SU-DHL-6 (cell line): ENCODE measurements around the gene PTPRH.
"Not testable (repeated sequence)": the region's sequence is repeated elsewhere in the genome, so short reads cannot be mapped to it uniquely, and the experiment has no call there.

ENCODE experiments used
- H2AFZ ChIP-seq: fragments of 200-600 bp; sonication (generic); 2 replicates; pipeline ENCODE4 v1.6.1; 2014; ENCODE audit warnings: low read depth, mild to moderate bottlenecking, moderate library complexity, mixed read lengths, antibody characterized with exemption, low read length; ENCODE audit not compliant: severe bottlenecking
- H3F3A ChIP-seq: fragments of 200-600 bp; shearing (Covaris generic); 2 replicates; pipeline ENCODE4 v1.6.0; 2016; ENCODE audit warnings: antibody characterized with exemption, mild to moderate bottlenecking; ENCODE audit not compliant: insufficient read depth
- H3K27ac ChIP-seq: fragments of 200-600 bp; sonication (generic); 2 replicates; pipeline ENCODE4 v1.5.1; 2016; ENCODE audit warnings: low read depth, mild to moderate bottlenecking, low read length, moderate library complexity, mixed read lengths
- H3K27me3 ChIP-seq: fragments of 200-600 bp; sonication (generic), shearing (Covaris generic); 2 replicates; pipeline ENCODE4 v1.6.0; 2014; ENCODE audit warnings: mild to moderate bottlenecking, low read length
- H3K36me3 ChIP-seq: fragments of 200-600 bp; sonication (generic); 2 replicates; pipeline ENCODE4 v1.6.1; 2014; ENCODE audit warnings: mild to moderate bottlenecking, low read length, mixed read lengths
- H3K4me2 ChIP-seq: fragments of 300-600, 200-600 bp; shearing (Covaris generic), sonication (generic); 2 replicates; pipeline ENCODE4 v1.6.0; 2014; ENCODE audit warnings: low read length, low read depth, mild to moderate bottlenecking; ENCODE audit not compliant: poor library complexity, severe bottlenecking
- H3K4me3 ChIP-seq: fragments of 200-600 bp; sonication (generic); 2 replicates; pipeline ENCODE4 v1.5.1; 2014; ENCODE audit warnings: antibody characterized with exemption, low read length, mild to moderate bottlenecking, mixed read lengths; ENCODE audit not compliant: insufficient read depth, poor library complexity, severe bottlenecking
- H3K79me2 ChIP-seq: fragments of 200-600 bp; sonication (generic); 2 replicates; pipeline ENCODE4 v1.6.1; 2014; ENCODE audit warnings: mild to moderate bottlenecking, low read length, moderate library complexity; ENCODE audit not compliant: insufficient read depth
- H3K9ac ChIP-seq: fragments of 200-600 bp; sonication (generic); 2 replicates; pipeline ENCODE4 v1.7.0; 2014; ENCODE audit warnings: mild to moderate bottlenecking, low read length
- H3K9me2 ChIP-seq: fragments of 200-600 bp; sonication (generic); replicated peaks from 2 replicates; pipeline ENCODE4 v1.6.1; 2014; ENCODE audit warnings: low read length; ENCODE audit not compliant: insufficient read depth
- H3K9me3 ChIP-seq: fragments of 200-600 bp; sonication (generic); 2 replicates; pipeline ENCODE4 v1.6.1; 2014; ENCODE audit warnings: low read length, mixed read lengths; ENCODE audit not compliant: insufficient read depth
- H4K20me1 ChIP-seq: fragments of 200-600 bp; sonication (generic); 2 replicates; pipeline ENCODE4 v1.6.1; 2014; ENCODE audit warnings: low read depth, mild to moderate bottlenecking, antibody characterized with exemption, low read length, moderate library complexity, mixed read lengths
- EZH2phosphoT487 ChIP-seq: fragments of 200-600 bp; sonication (generic), shearing (Covaris generic); conservative IDR thresholded peaks from 2 replicates; pipeline ENCODE4 v1.6.1; 2018; ENCODE audit warnings: mild to moderate bottlenecking, antibody characterized with exemption, low read length, moderate library complexity, mixed read lengths
- TF ChIP-seq, protein P1 (sequence below): fragments of 200-600 bp; sonication (generic); IDR thresholded peaks from one replicate; pipeline ENCODE4 v1.5.1; 2017; ENCODE audit warnings: antibody characterized with exemption, mild to moderate bottlenecking, low read length, moderate library complexity; ENCODE audit not compliant: insufficient read depth, poor library complexity, severe bottlenecking

Gene PTPRH

DNA sequence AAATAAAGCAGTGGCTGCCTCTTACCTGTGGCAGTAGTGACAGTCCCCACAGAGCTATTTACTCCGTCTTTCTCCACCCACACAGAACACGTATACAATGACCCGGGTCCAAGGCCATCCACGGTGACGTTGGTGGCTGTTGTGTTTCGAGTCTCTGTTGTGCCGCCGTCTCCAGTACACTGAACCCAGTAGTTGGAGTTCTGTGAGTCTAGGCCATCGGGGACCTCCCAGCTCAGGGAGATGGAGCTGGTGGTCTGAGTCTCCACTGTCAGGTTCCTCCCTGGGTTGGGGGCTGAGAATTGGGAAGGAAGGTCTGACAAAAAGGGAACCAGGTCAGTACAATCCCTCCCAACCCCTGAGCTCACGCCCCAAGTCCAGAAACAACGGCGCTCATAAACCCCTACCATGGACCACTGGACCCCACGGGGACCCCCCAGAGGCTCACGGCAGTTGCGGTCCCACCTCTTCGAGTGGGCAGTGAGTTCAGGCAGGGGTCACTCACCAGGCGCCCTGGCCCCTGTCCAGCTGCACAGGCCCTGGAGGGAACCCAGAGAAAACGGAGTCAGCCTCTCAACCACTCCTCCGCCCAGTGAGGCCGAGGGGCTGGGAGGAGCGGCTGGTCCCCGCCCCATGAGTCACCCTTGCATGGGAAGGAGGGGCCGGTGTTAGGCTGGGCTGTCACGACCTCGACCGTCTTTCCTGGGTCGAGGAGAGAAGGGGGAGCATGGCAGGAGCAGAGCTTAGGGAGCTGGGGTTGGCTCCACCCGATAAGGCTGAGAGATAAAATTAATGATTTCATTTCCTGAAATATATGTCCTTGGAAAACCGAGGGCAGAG, 2.4 kb downstream of the PTPRH start:
- Histone ChIP-seq H3K9me2 (no peaks in the 10 kb centered on the region), H3K4me2 (no peak overlapping the region), H3K27ac (no peak overlapping the region), H3F3A (no peaks in the 10 kb centered on the region), H2AFZ (no peak overlapping the region), H3K27me3 (no peaks in the 10 kb centered on the region), H4K20me1 (no peaks in the 10 kb centered on the region), H3K4me3 (no peak overlapping the region), H3K79me2 (no peaks in the 10 kb centered on the region), H3K9me3 (no peaks in the 10 kb centered on the region), H3K9ac (no peak overlapping the region), H3K36me3 (no peaks in the 10 kb centered on the region)
- TF ChIP-seq EZH2phosphoT487 = no peak
- TF ChIP-seq, protein P1, sequence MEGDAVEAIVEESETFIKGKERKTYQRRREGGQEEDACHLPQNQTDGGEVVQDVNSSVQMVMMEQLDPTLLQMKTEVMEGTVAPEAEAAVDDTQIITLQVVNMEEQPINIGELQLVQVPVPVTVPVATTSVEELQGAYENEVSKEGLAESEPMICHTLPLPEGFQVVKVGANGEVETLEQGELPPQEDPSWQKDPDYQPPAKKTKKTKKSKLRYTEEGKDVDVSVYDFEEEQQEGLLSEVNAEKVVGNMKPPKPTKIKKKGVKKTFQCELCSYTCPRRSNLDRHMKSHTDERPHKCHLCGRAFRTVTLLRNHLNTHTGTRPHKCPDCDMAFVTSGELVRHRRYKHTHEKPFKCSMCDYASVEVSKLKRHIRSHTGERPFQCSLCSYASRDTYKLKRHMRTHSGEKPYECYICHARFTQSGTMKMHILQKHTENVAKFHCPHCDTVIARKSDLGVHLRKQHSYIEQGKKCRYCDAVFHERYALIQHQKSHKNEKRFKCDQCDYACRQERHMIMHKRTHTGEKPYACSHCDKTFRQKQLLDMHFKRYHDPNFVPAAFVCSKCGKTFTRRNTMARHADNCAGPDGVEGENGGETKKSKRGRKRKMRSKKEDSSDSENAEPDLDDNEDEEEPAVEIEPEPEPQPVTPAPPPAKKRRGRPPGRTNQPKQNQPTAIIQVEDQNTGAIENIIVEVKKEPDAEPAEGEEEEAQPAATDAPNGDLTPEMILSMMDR = no peak

DNA sequence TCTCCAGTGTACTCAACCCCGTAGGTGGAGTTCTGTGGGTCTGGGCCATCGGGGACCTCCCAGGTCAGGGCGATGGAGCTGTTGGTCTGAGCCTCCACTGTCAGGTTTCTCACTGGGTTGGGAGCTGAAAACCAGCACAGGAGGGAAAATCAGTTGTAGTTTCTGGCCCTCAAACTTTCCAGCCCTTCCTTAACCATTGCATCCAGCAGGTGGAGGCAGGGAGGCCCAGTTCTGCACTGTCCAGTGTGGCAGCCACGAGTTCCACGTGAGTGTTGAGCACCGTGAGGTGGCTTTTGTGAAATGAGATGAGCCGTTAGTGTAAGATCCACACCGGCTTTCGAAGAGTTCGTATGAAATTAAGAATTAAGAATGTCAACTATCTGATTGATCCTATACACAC, 7.1 kb downstream of the PTPRH start:
- H4K20me1 ChIP-seq, H3K27me3 ChIP-seq, H3K9me3 ChIP-seq, H3K9me2 ChIP-seq, H3F3A ChIP-seq, H3K9ac ChIP-seq, H3K79me2 ChIP-seq, H3K4me3 ChIP-seq, H2AFZ ChIP-seq, H3K4me2 ChIP-seq, H3K36me3 ChIP-seq, H3K27ac ChIP-seq: not testable (repeated sequence)

DNA sequence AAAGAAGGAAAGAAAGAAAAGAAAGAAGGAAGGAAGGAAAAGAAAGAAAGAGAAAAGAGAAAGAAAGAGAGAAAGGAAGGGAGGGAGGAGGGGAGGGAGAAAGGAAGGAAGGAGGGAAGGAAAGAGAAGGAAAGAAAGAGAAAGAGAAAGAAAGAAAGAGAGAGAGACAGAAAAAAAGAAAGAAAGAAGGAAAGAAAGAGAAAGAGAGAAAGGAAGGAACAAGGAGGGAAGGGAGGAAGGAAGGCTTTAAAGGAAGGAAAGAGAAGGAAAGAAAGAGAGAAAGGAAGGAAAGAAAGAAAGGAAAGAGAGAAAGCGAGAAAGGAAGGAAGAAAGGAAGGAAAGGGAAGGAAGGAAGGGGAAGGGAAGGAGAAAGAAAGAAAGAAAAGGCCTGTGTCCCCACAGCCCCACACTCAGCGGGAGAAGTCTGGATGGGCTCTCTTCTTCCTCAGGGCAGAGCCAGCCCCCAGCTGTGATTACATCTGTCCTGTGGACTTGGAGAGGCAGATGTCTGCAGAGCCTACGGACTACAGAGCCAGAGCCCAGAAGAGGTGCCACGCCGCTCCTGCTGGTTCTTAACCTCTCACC, 9.6 kb downstream of the PTPRH start:
- Histone ChIP-seq H3K4me2 (no peak overlapping the region), H3K9me3 (no peaks in the 10 kb centered on the region), H3K9ac (no peak overlapping the region), H3K36me3 (no peaks in the 10 kb centered on the region), H3F3A (no peaks in the 10 kb centered on the region), H3K27me3 (no peaks in the 10 kb centered on the region), H3K4me3 (no peak overlapping the region), H4K20me1 (no peaks in the 10 kb centered on the region), H3K9me2 (no peaks in the 10 kb centered on the region), H3K27ac (no peak overlapping the region), H2AFZ (no peak overlapping the region), H3K79me2 (no peaks in the 10 kb centered on the region)
- no peak for TF ChIP-seq EZH2phosphoT487
- TF ChIP-seq, protein P1 = no peak

DNA sequence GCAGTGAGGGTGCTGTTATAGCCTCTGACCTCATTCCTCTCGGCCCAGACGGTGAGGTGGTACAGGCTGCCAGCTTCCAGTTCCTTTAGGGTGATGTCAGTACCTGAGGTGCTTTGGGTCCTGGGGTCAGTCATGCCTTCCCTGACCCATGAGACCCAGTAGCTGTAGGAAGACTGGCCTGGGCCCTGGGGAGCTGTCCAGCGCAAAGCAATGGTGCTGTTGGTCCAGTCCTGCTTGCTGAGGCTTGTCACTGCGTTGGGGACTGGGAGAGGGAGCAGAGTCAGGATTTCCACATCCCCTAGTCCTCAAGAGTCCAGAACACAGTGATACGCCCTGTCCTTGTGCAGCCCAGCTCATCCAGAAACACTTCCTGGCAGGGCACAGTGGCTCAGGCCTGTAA, 10.7 kb downstream of the PTPRH start:
- H2AFZ ChIP-seq = no peak overlapping the region
- H3K9ac ChIP-seq = no peak overlapping the region
- H3K79me2 ChIP-seq = no peaks in the 10 kb centered on the region
- no peaks in the 10 kb centered on the region for H3K9me2 ChIP-seq
- no peaks in the 10 kb centered on the region for H4K20me1 ChIP-seq
- H3F3A ChIP-seq = no peaks in the 10 kb centered on the region
- H3K27ac ChIP-seq = no peak overlapping the region
- H3K27me3 ChIP-seq = no peaks in the 10 kb centered on the region
- no peak overlapping the region for H3K4me3 ChIP-seq
- no peaks in the 10 kb centered on the region for H3K36me3 ChIP-seq
- no peaks in the 10 kb centered on the region for H3K9me3 ChIP-seq
- TF ChIP-seq, protein P1 = no peak
- H3K4me2 ChIP-seq = no peak overlapping the region
